HG02938 (cell line): ENCODE measurements around the gene CALCOCO1.
"Not testable (repeated sequence)": the region's sequence is repeated elsewhere in the genome, so short reads cannot be mapped to it uniquely, and the experiment has no call there.

Experiments
- ATAC-seq: cut with Tn5 transposase; IDR thresholded peaks from one replicate; pipeline ENCODE4 v1.9.1; 2021; ENCODE audit warnings: mild to moderate bottlenecking, moderate library complexity; ENCODE audit not compliant: unreplicated experiment

Gene CALCOCO1

GRCh38 chr12:53733807-53734200 is 6.6 kb upstream of the CALCOCO1 start:
- no peak for ATAC-seq

DNA sequence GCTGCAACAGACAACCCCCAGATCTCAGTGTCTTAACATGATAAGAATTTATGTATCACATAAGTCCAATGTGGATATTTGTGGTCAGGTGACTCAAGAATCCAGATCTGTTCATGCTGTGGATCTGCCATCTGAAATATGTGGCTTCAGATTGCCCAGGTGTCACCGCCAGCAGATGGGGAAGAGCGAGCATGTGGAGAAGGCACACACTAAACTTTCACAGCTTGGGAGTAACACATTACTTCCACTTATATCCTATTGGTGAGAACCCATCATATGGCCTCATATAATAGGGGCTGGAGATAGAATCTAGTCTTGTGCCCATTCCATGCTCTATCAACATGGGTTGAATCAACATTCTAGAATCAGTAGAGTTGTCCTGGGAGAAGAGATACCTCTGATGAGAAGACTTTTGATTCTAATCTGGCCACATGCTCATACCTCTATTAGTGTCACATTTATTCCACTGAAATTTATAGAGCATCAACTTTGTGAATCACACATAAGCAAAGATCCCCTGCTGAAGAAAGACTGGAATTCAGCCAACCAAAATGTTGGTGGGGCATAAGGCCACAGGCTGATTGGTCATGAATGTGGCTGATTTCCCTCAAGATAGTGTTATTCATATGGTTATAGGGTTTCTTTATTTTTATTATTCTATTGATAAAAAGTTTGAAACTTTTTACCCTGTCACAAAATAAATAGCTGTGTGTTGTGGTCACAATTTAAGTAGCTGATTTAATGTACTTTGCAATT is 6.0 kb upstream of the CALCOCO1 start:
- no peak for ATAC-seq

DNA sequence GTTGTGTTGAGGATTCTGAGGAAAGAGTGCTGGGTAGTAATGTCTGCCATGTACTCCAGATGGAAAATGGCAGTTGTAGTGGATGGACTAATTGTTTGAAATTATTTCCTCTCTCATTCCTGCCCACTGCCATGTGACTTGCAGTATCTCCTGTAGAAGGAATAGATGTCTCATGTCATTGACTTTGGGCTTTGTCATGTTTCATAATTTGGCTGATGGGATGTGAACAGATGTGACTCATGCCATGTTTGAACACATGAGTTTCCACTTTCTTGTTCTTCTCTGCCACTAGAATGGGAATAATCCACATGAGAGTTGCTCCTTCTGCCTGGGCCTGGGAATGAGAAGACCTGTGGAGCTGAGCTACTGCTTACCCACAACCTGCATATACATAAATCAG is 2.4 kb upstream of the CALCOCO1 start:
- ATAC-seq: no peak

DNA sequence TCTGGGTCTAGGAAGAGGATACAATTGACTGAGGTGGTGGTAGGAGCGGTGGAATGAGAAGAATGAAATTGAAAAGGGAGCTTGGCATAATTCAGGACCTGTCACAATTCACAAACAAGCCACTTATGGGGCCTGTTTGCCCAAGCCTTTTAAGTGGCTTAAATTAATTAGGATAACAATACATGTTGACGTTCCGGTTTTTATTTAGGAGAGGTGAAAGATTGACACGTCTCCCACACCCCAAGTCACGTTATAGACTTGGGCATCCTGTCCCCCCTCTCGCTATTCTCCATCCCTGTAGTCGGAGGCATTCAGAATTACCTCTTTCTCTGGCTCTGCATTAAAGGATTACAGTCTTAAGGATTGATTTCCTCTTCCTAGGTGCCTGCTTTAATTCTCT is 954 bp upstream of the CALCOCO1 start:
- no peak for ATAC-seq

DNA sequence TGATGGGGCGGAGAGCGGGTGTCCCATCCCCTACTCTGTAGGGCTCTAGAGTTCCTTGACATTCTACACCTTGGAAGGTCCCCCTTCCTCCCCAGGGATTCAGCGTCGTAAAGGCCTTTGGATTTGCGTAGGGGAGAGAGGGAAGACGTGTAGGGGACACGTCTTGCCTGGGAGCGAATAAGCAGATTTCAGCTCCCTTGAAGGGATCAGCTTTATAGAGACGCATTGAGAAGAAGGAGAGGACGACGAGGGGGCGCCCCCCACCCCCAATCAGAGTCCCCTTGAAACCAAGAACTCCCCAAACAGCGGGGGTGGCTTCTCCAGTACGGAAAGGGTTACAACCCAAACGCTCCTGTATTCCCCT is 324 bp downstream of the CALCOCO1 start:
- ATAC-seq: no peak

GRCh38 chr12:53726341-53726740 is 911 bp downstream of the CALCOCO1 start:
- no peak for ATAC-seq

DNA sequence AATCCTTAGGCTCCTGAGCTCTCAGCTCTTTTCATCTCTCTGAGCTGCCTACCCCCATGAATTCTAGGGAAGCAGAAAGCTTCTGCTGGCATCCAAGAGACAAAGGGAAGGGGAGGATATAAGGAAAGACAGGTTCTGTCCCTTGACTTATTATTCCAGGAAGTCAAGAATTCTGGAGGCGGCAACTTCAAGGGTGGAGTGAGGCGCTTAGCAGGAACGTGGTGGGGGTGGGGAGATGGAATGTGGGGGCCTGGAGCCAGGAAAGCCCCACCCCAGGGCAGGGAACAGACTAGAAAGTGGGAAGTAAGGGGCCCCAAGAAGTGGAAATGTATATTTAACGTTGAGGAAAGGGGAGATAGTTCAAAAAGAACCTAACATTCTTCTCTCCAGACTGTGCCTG is 1.4 kb downstream of the CALCOCO1 start:
- ATAC-seq: no peak

DNA sequence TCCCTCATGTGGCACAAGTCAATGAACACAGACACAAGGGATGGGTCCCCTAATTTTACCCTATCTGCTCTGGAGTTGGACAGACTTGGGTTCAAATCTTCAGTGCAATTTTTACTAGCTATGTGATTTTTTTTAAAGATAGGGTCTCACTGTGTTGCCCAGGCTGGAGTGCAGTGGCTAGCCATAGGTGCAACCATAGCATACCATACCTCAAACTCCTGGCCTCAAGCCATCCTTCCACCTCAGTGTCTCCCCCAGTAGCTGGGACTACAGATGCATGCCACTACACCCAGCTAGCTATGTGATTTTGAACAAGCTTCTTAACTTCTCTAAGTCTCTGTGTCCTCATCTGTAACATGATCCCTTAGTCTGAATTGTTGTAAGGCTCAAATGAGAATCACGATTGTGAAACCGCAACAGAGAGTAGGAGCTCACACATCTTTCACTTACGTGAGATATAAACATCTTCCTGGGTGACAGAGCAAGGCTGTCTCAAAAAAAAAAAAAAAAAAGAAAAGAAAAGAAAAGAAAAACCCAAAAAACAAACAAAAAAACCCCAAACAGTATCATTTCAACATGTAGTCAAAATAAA is 4.7 kb downstream of the CALCOCO1 start:
- ATAC-seq: no peak

- ATAC-seq: no peak
Measured at GRCh38 chr12:53720946-53721345, 6.3 kb downstream of the CALCOCO1 start.

GRCh38 chr12:53719649-53720048 is 7.6 kb downstream of the CALCOCO1 start:
- ATAC-seq: no peak

GRCh38 chr12:53718567-53718966 is 8.7 kb downstream of the CALCOCO1 start:
- ATAC-seq: not testable (repeated sequence)

DNA sequence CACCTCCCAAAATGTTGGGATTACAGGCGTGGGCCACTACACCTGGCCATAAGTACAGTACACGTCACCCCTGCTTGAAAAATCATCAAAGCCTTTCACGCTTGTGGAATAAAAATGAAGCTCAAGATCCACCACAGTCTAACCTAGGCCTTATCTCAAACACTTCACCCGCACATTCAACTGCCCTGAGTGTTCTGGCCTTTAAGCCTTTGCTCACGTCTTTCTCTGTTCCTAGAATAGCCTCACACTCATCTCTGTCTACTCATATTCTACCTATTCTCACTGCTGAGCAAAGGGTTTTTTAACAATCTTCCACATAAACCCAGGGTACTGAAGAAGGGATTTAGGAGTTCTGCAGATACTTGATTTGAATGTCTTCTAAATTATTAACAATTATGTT is 9.9 kb downstream of the CALCOCO1 start:
- ATAC-seq: no peak

DNA sequence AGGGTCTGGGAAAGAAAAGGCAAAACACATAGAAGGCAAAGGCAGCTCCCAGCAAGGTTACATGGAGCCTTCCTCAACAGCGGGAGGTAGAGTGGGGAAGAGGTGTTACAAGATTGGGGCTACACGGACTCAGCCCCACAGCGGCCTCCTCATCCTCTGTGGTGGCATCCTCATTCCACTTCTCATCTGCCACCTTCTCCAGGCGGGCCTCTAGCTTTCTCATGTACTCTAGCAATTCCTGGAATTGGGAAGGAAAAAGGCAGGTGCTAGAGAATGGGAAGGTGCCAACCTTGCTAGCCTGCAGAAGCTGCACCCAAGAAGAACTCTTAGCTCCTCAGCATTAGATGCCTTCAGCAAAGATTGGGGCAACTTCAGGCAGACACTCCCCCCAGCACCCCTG is 13.2 kb downstream of the CALCOCO1 start:
- no peak for ATAC-seq

DNA sequence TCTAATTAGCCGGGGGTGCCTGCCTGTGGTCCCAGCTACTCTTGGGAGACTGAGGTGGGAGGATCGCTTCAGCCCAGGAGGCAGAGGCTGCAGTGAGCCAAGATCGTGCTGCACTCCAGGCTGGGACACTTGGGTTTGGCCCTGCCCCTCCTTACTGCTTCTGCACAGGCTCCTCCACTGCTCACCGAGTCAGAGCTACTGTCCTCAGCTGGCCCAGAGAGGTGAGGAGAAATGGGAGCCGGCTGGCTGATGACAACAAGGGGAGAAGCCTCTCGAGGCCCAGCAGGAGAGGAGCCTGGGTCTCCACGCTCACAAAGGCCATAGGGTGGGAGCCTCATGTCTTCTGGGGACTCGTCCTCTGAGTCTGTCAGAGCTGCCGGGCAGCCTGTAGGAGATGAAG is 13.7 kb downstream of the CALCOCO1 start:
- ATAC-seq: no peak

DNA sequence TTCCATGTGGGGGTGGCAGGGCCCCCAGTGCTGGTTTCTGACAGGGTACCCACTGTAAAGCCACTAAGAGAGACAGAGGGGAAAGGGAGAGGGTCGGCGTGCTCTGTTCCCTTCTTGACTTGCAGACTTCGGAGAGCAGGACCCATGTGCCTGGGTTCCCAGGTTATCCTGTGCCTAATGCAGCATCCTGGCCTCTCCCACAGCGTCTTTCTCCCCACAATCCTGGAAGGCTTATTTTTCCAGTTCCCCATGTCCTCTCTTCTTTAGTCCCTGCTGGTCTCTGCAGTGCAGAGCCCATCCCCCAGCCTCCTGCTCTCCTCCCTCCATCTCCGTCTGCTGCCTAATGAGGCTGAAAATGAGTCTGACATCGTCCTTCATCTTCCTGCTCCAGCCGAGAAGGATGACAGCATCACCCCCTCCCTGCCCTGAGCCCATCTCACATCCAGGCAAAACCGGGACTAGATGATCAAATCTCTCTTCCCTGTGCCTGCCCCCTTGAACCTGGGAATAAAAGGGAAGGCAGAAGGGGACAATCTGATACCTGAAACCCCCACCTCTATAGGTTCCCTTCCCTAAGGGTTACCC is 15.1 kb downstream of the CALCOCO1 start:
- ATAC-seq: no peak

GRCh38 chr12:53710091-53710490 is 17.2 kb downstream of the CALCOCO1 start:
- no peak for ATAC-seq

DNA sequence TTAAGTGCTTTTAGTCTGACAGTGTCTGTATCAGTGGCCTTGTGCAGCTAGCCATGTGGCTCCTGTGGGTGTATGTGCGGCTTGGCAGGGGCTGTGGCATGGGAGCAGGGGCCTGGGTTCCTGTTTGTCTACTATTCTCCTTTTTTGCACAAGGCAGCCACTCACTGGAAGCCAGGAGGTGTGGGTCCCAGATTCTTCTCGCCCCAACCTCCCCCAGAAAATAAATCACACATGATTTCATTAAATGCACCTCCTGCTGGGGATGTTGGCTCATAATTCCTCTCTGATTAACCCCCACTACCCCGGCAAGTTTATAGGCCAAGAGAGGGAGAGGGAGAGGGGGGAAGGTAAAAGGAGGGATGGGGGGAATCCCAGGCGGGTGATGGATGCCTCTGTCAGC is 17.6 kb downstream of the CALCOCO1 start:
- ATAC-seq: no peak

DNA sequence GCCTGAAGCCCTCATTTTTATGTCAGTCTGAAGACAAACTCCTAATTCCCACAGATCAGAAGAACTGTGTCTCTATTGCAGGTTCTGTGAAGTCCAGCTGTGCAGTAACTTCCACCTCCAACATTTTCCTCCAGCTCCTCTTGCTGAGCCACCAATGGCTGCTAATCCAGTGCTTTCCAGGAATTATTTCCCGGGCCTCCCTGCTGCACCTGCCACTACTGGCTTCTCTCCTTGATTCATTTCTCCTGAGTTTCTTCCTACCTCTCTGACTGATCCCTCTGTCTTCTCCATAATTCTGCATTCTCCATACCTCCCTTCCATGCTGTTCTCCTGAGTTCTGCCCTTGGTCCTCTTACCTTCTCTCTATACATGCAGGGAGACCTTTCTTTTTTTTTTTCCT is 21.2 kb downstream of the CALCOCO1 start:
- ATAC-seq: no peak

DNA sequence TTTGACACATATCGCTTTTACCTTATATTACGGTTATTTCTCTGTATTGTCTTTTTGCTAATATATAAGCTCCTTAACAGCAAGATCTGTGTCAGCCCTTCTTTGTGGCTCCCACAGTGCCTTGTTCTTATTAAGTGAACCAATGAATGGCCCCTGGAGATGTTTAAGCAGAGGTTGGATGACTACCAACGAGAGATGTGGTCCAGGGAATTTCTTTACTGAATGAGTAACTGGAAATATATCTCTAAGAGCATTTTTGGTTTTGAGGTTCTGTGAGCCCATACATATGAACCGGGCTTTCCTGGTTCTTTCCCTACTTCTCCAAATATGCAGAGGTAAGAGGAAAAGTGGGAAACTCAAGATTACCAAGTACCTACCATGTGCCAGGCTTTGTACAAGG is 23.5 kb downstream of the CALCOCO1 start:
- ATAC-seq: no peak

DNA sequence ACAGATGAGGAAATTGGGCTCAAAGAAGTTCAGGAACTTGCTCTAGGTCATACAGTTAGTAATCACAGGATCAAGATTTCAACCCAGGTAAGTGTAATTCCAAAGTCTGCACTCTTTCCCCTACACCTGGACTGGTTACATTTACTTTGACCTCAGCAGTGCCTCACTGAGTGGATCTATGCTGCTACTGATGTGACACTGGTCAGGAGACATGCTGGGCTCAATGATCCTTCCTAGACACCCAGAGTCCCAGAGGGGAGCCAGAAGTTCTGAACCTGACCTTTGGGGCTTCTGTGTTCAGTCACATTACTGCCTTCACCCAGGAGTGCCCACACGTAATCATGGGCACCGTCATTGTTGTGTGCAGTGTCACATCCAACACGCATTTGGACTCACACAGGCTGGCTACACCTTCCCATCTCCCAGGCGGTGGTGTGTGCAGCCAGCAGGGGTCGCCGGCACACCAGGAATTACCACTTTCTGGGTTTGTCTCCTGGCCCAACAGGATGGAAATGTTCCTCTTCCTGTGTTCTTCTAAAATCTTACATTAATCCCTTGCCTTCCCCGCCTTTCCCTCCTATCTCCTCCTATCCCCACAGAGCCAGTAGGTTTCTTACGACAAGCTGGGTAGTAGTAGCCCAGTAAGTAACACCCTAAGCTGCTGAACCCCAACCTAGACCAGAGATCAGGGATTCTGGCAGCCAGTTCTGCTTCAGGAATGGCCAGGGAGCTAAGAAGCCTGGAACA is 25.6 kb downstream of the CALCOCO1 start:
- no peak for ATAC-seq

- ATAC-seq: no peak
Measured at GRCh38 chr12:53700567-53700966, 26.7 kb downstream of the CALCOCO1 start.

- ATAC-seq: no peak
Measured at GRCh38 chr12:53699678-53700025, 27.6 kb downstream of the CALCOCO1 start.
